DMS 273 (cell line): ENCODE measurements around the gene SALL3.

Source experiments
- DNase-seq: peaks from one replicate; lab custom pipeline; 2025; ENCODE audit not compliant: unreplicated experiment; lab: John Stamatoyannopoulos, UW

The SALL3 gene

GRCh38 chr18:79000997-79001396, 21.4 kb downstream of the SALL3 start:
- no peak for DNase-seq

GRCh38 chr18:79005653-79006052, 26.0 kb downstream of the SALL3 start:
- no peak for DNase-seq

DNA sequence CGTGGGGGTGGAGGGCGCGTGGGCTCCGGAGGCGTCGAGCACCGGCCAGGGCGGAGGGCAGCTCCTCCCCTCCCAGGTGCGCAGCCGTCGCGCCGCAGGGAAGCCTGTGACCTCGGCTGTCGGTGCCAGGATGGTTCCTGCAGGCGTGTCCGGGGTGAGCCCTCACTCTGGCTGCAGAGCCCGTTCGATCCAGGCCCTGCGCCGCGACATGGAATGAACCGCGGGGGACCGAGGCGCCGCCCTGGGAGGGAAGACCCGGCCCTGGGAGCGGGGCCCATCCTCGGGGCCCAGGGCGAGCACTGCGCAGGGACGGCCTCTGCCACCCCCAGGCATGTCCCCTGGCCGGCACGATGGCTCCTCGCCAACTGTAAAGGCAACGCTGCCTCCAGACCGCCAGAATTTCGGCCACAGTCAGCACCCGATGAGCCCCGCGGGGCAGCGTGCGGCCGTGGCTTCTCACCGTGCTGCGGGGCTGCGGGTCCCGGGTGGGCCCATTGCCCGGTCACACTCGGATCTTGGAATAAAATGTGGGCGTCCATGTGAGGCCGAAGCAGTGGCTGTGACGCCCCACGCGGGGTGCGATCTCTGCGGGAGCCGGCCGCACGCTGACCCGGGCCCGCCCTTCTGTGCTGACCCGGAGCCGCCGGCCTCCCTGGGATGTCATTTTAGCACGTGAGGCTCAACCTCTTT, 26.6 kb downstream of the SALL3 start:
- DNase-seq: no peak

DNA sequence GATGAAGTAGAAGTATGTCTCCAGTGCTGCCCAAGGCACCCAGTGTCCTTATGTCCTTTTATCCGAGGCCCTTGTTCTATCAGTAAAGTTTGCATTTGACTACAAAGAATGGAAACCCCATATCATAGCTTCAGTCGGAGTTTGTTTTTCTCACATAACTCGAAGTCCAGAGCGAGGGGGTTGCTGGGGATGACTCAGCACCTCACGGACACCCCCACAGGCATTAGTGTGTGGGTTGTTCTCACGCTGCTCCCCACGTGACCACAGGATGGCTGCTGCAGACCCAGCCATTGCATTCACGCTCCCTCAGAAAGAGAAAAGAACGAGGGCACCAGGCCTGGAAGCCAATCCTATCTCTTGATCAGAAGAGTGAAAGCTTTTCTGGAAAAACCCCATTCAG, 27.8 kb downstream of the SALL3 start:
- DNase-seq: no peak

DNA sequence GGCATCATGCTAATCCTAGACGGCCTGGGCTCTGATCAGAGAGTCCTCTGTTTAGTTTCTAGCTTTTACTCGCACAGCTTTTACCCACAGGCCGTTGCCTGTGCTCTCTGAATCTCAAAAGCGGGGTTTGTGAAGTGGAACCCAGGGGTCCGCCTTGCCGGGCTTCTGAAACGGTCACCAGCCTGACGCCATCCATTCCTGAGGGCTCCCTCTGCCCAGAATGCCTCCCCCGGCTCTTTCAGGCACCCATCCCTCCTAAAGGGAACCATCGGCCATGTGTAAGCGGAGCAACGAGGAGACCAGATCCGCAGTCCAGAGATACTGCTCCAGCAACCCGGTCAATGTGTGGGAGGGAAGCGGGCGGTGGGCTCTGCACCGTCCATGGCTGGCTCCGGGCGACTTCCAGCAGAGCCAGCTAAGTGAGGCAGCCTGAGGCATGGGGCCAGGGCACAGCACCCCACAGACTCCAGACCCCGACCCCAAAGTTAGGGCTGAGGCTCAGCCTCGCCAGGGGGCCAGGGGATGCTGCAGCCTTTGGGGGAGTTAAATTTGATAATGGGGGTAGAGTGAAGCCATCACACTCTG, 28.8 kb downstream of the SALL3 start:
- DNase-seq: no peak

DNA sequence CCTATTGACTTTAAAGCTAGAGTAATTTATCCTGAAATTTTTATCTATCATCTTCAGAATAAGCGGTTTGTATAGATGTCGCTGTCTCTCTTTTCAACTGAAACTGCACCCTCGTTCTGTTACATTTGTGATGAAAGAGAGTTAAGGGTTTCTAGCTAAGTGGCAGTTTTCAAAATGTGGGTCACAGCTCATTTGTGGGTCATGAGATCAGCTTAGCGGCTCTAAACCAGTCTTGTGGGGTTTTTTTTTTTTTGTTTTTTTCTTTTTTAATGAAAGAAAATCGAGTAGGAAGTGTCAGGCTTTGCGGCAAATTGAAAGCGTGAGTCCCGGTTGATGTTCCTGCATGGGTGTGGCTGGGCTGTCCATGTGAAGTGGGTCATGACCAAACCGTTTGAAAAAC, 31.2 kb downstream of the SALL3 start:
- DNase-seq: no peak

GRCh38 chr18:79011300-79011870, 31.8 kb downstream of the SALL3 start:
- DNase-seq: no peak

GRCh38 chr18:79013869-79014268, 34.3 kb downstream of the SALL3 start:
- no peak for DNase-seq

GRCh38 chr18:79018911-79019310, 39.3 kb downstream of the SALL3 start:
- no peak for DNase-seq

GRCh38 chr18:79019881-79020280, 40.3 kb downstream of the SALL3 start:
- no peak for DNase-seq

DNA sequence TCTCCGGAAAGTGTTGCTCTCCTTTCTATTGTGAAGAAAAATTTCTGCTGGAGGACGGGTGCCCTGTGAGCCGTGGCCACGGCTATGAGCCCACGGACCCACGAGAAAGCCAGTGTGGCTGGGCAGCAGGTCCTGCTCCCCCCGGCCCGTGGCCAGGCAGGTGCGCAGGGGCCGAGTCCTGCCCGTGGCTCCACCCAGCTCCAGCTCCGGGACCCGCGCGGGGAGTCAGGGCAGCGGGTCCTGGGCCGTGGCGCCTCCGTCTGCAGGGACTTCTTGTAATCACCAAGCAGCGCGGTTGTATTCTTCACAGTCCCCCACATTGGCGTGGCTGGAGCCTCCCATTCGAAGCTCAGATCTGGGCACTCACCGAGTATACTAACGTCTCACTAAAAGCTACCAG, 43.0 kb downstream of the SALL3 start:
- no peak for DNase-seq

DNA sequence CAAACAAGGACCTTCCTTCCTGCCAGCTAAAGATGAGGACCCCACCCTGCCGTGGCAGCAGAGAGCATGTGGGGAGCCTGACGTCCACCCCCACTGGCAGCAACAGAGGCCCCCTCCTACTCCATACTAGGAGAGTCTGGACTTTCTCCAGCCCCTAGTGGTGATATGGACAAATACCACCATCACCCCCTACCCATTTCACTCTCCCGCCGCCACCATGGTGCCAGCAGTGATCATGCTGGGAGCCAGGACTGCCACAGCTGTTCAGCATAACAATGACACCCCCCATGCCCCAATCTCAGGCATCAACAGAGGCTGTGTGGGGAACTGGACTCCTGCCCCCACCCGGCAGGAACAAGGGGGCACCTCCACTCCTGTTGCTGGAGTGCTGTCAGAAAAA, 46.9 kb downstream of the SALL3 start:
- DNase-seq: no peak

DNA sequence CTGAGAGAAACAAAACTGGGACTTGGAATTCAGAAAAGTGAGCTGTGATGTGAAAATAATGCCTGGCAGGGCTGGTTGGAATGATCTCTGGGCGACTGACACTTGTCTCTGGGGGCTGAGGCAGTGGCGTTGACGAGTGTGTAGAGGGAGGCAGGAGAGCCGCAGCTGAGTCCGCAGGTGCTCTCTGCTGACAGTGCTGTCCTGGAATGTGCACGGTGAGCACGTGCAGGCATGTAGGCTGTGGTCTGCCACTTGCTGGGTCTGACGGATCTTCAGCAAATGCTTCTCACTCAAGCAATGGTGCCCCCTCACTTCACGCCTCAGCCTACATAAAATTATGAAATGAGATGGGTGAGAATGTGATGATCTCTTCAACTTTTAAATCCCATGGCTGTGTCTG, 51.1 kb downstream of the SALL3 start:
- no peak for DNase-seq

DNA sequence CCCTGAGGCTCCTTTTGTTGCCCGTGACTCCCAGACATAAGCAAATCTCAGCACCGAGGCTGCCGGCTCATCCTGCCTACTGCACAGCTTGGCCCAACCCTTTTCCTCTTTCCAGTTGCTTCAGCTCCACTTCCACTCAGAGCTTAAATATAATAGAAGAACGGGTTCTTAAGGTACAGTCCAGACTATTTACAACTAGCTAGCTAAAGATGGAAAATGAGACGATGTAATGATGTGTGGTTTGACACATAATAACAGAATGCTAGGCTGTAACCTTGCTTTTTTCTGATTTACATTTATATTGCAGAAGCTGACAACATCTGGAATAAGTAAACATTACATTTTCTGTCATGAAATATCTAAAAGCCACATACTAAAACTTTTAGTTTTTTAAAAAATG, 62.7 kb downstream of the SALL3 start:
- DNase-seq: no peak

DNA sequence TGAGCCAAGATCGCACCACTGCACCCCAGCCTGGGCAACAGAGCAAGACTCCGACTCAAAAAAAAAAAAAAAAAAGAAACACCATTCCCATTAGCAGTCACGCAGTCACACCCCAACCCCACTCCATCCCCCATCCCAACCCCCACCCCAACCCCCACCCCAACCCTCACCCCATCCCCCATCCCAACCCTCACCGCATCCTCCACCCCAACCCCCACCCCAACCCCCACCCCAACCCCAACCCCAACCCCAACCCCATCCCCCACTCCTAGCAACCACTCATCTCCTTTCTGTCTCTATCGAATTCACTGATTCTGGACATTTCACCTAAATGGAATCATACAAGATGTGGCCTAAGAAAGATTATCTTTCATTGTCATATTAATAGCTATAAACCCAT, 63.7 kb downstream of the SALL3 start:
- no peak for DNase-seq

DNA sequence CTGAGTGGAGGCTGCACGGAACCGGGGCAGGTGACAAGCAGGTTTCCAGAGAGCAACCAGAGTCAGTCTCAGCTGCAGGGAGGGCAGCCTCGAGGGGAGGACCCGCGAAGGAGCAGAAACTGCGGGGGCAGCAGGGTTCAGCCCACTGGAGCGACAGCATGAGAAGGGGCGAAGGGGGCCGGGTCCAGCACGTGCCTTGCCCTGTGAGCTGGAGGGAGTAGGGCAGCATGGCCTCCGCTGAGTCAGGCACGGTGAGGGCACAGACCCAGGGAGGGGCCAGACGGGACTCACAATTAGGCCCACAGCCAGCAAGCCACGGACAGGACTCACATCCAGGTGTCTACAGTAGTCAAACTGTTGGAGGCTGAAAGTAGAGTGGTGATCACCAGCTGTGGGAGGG, 66.9 kb downstream of the SALL3 start:
- DNase-seq: no peak

- no peak for DNase-seq
Measured at GRCh38 chr18:79047556-79048244, 68.1 kb downstream of the SALL3 start.

- DNase-seq: no peak
Measured at GRCh38 chr18:79048245-79048632, 68.6 kb downstream of the SALL3 start.

DNA sequence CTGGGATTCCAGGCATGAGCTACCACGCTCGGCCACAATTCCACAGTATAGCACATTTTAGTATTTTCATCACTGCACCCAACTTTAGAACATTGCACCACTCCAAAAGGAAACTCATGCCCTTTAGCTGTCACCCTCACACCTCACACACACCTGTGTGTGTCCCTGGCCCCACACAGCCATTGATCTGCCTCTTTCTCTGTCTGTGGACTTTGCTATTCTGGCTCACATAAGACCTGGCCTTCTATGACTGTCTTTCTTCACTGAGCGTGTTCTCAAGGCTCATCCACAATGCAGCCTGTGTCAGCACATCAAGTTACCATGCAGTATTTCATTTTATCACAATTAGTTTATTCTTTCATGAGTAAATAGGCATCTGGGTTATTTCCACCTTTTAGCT, 69.9 kb downstream of the SALL3 start:
- no peak for DNase-seq
